ENCODE data around the gene TCF12.

Gene TCF12

GRCh38 chr15:57044072-57044702 lies 125.7 kb downstream of the TCF12 start:
- in situ Hi-C loops (cut with HindIII; ENCODE audit: low sequenced_read_pairs) = no loop called here
- H3K4me3 ChIP-seq (ENCODE audit: low read depth, low read length) = no peak overlapping the region
- no peak for DNase-seq (ENCODE audit: low read depth)
- no peak for TF ChIP-seq CTCF (IDR thresholded peaks at IDR 0.05; ENCODE audit: low read depth, low read length, missing control alignments)

DNA sequence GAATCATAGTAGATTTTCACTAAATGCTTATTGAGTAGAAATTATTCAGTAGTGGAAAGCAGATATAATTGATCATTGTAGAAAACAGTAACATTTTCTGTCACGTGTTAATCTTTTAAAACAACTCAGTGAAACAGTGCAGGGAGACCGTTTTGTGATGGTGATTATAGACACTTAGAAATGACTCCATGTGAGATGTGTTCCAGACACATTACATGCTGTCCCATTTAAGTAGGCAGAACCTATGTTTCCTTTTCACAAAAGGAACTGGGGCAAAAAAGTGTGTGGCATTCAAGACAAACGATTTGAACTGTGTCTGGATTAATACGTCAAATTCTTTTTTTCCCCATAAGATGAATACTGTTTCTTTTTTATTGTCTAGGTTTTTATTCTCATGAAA lies 126.5 kb downstream of the TCF12 start:
- H3K4me3 ChIP-seq (ENCODE audit: low read depth, low read length) = no peak overlapping the region
- TF ChIP-seq CTCF (IDR thresholded peaks at IDR 0.05; ENCODE audit: low read depth, low read length, missing control alignments) = no peak
- in situ Hi-C loops (cut with HindIII; ENCODE audit: low sequenced_read_pairs) = no loop called here
- no peak for DNase-seq (ENCODE audit: low read depth)

DNA sequence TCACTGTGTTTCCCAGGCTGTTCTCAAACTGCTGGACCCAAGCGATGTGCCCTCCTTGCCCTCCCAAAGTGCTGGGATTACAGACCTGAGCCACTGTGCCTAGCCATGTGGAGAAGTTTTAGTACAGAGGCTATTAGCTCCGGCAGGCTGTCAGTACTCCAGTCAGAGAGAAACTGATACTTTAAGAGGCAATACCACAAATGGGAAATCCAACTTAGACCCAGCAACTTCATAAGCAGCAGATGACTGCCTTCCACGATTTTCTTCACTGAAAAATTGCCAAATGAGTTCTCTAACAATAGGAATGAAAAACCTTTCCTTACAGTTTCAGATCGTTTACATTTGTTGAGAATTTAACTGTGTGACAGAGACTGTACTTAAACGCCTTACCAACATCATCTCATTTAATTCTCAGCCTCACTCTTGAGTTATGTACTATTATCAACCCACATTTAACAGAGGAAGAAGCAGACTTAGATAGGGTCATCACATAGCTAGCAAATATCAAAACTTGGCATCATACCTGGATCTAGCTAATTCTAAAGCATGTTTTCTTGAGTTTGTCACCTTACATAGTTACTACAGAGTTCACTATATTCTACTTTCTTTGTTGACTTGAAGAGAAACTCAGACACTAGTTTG lies 127.4 kb downstream of the TCF12 start:
- no peak for TF ChIP-seq CTCF (IDR thresholded peaks at IDR 0.05; ENCODE audit: low read depth, low read length, missing control alignments)
- H3K4me3 ChIP-seq (ENCODE audit: low read depth, low read length) = no peak overlapping the region
- no peak for DNase-seq (ENCODE audit: low read depth)
- in situ Hi-C loops (cut with HindIII; ENCODE audit: low sequenced_read_pairs) = no loop called here

DNA sequence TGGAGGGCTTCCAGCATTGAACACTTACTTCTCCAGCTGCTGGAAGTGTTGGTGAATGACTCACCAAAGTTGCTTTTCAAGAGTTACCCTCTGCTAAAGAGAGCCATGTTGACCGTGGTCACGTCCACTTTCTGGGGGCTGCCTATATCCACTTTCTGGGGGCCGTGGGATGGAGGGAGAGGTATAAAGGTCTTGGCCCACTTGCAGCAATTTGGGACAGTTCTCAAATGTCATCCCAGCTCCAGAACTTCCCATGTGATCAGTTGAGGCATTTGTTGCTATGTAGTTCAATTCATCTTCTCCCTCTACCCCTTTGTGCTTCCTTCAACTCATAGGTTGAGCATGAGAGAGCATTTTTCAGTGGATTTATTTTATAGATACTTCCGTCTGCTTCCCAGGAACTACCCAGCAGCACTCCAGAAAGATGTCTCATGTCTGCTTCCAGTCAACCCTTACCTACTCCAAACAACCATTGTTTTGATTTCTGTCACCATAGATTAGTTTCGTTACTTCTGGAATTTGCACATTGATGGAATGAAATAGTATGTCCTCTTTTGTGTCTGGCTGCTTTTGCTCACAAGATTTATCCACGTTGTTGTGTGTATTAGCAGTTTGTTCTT lies 130.6 kb downstream of the TCF12 start:
- no peak for TF ChIP-seq CTCF (IDR thresholded peaks at IDR 0.05; ENCODE audit: low read depth, low read length, missing control alignments)
- DNase-seq (ENCODE audit: low read depth) = no peak
- H3K4me3 ChIP-seq (ENCODE audit: low read depth, low read length) = no peak overlapping the region
- in situ Hi-C loops (cut with HindIII; ENCODE audit: low sequenced_read_pairs) = no loop called here

- no peak for DNase-seq (ENCODE audit: low read depth)
- TF ChIP-seq CTCF (IDR thresholded peaks at IDR 0.05; ENCODE audit: low read depth, low read length, missing control alignments) = no peak
- in situ Hi-C loops (cut with HindIII; ENCODE audit: low sequenced_read_pairs) = no loop called here
- H3K4me3 ChIP-seq (ENCODE audit: low read depth, low read length) = no peak overlapping the region
Measured at GRCh38 chr15:57053470-57053869, 135.0 kb downstream of the TCF12 start.

GRCh38 chr15:57054204-57054750 lies 135.8 kb downstream of the TCF12 start:
- H3K4me3 ChIP-seq (ENCODE audit: low read depth, low read length) = no peak overlapping the region
- TF ChIP-seq CTCF (IDR thresholded peaks at IDR 0.05; ENCODE audit: low read depth, low read length, missing control alignments) = no peak
- no peak for DNase-seq (ENCODE audit: low read depth)
- in situ Hi-C loops (cut with HindIII; ENCODE audit: low sequenced_read_pairs) = no loop called here

Data from astrocyte of the cerebellum (primary cell).